HG02798 (cell line): ENCODE measurements around the gene PHAX.
"Not testable (repeated sequence)": the region's sequence is repeated elsewhere in the genome, so short reads cannot be mapped to it uniquely, and the experiment has no call there.

ENCODE experiments used
- ATAC-seq: cut with Tn5 transposase; IDR thresholded peaks from one replicate; pipeline ENCODE4 v1.9.1; 2021; ENCODE audit warnings: mild to moderate bottlenecking; ENCODE audit not compliant: unreplicated experiment, poor library complexity

PHAX gene

GRCh38 chr5:126599971-126600630, 646 bp upstream of the PHAX start:
- ATAC-seq, result not testable (repeated sequence)

- no peak for ATAC-seq
These were observed 2.8 kb downstream of the PHAX start for GRCh38 chr5:126603402-126603991.

GRCh38 chr5:126605525-126605924, 4.8 kb downstream of the PHAX start:
- ATAC-seq, result no peak

GRCh38 chr5:126610160-126610559, 9.4 kb downstream of the PHAX start:
- ATAC-seq, result no peak

GRCh38 chr5:126610616-126611015, 9.9 kb downstream of the PHAX start:
- no peak for ATAC-seq

GRCh38 chr5:126613941-126614592, 13.3 kb downstream of the PHAX start:
- no peak for ATAC-seq

- peak; percentile 98 for ATAC-seq
These were observed 14.5 kb downstream of the PHAX start for GRCh38 chr5:126615286-126615685.

GRCh38 chr5:126617603-126618002, 16.9 kb downstream of the PHAX start:
- ATAC-seq, result not testable (repeated sequence)

- no peak for ATAC-seq
These were observed 19.0 kb downstream of the PHAX start for GRCh38 chr5:126619781-126620180.

- no peak for ATAC-seq
These were observed 23.8 kb downstream of the PHAX start for GRCh38 chr5:126624534-126624933.

- ATAC-seq, result no peak
These were observed 27.4 kb downstream of the PHAX start for GRCh38 chr5:126628102-126628501.

GRCh38 chr5:126631920-126632319, 31.2 kb downstream of the PHAX start:
- ATAC-seq, result no peak

- no peak for ATAC-seq
These were observed 32.8 kb downstream of the PHAX start for GRCh38 chr5:126633552-126633951.

GRCh38 chr5:126635585-126635984, 34.8 kb downstream of the PHAX start:
- no peak for ATAC-seq

GRCh38 chr5:126636956-126637355, 36.2 kb downstream of the PHAX start:
- ATAC-seq, result no peak

GRCh38 chr5:126640866-126641265, 40.1 kb downstream of the PHAX start:
- no peak for ATAC-seq

- ATAC-seq, result peak; percentile 74
These were observed 40.6 kb downstream of the PHAX start for GRCh38 chr5:126641387-126641786.

GRCh38 chr5:126645132-126645531, 44.4 kb downstream of the PHAX start:
- ATAC-seq, result no peak

- no peak for ATAC-seq
These were observed 46.3 kb downstream of the PHAX start for GRCh38 chr5:126647071-126647470.

GRCh38 chr5:126648471-126648870, 47.7 kb downstream of the PHAX start:
- no peak for ATAC-seq

GRCh38 chr5:126649057-126649456, 48.3 kb downstream of the PHAX start:
- not testable (repeated sequence) for ATAC-seq

GRCh38 chr5:126649709-126650108, 49.0 kb downstream of the PHAX start:
- not testable (repeated sequence) for ATAC-seq
